ENCODE measurements around the gene EFNA1. TPM values are rescaled to one million over a fixed set of nuclear protein-coding genes. Genes with fewer than 3 reads are reported as not detected.

The EFNA1 gene
- total and polyA plus RNA-seq, 2 of the 13 experiments (the other 11 are each of a cell fraction or from before 2014, with no cell fraction given): 81.8 to 874 TPM

GRCh38 chr1:155139895-155140629 lies 12.4 kb downstream of the EFNA1 start, which contains the start of gene DPM3 (continued):
- TF ChIP-seq GLMP (CRISPR knock-in tag; IDR thresholded peaks at IDR 0.05; ENCODE audit: borderline replicate concordance): no peak
- peak; percentile 73 for TF ChIP-seq HDAC2 (CRISPR knock-in tag; IDR thresholded peaks at IDR 0.05)
- TF ChIP-seq ZNF292 (CRISPR knock-in tag; IDR thresholded peaks at IDR 0.05; ENCODE audit: borderline replicate concordance, low read depth): peak; percentile 32; the same call in 1 of the 2 replicates
- TF ChIP-seq, protein P1, sequence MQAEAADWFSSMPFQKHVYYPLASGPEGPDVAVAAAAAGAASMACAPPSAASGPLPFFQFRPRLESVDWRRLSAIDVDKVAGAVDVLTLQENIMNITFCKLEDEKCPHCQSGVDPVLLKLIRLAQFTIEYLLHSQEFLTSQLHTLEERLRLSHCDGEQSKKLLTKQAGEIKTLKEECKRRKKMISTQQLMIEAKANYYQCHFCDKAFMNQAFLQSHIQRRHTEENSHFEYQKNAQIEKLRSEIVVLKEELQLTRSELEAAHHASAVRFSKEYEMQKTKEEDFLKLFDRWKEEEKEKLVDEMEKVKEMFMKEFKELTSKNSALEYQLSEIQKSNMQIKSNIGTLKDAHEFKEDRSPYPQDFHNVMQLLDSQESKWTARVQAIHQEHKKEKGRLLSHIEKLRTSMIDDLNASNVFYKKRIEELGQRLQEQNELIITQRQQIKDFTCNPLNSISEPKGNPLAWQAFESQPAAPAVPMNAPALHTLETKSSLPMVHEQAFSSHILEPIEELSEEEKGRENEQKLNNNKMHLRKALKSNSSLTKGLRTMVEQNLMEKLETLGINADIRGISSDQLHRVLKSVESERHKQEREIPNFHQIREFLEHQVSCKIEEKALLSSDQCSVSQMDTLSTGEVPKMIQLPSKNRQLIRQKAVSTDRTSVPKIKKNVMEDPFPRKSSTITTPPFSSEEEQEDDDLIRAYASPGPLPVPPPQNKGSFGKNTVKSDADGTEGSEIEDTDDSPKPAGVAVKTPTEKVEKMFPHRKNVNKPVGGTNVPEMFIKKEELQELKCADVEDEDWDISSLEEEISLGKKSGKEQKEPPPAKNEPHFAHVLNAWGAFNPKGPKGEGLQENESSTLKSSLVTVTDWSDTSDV (CRISPR knock-in tag; IDR thresholded peaks at IDR 0.05): no peak
- TF ChIP-seq, protein P2, sequence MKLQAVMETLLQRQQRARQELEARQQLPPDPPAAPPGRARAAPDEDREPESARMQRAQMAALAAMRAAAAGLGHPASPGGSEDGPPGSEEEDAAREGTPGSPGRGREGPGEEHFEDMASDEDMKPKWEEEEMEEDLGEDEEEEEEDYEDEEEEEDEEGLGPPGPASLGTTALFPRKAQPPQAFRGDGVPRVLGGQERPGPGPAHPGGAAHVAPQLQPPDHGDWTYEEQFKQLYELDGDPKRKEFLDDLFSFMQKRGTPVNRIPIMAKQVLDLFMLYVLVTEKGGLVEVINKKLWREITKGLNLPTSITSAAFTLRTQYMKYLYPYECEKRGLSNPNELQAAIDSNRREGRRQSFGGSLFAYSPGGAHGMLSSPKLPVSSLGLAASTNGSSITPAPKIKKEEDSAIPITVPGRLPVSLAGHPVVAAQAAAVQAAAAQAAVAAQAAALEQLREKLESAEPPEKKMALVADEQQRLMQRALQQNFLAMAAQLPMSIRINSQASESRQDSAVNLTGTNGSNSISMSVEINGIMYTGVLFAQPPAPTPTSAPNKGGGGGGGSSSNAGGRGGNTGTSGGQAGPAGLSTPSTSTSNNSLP (IDR thresholded peaks at IDR 0.05; ENCODE audit: low read depth, low read length): no peak
- TF ChIP-seq, protein P3, sequence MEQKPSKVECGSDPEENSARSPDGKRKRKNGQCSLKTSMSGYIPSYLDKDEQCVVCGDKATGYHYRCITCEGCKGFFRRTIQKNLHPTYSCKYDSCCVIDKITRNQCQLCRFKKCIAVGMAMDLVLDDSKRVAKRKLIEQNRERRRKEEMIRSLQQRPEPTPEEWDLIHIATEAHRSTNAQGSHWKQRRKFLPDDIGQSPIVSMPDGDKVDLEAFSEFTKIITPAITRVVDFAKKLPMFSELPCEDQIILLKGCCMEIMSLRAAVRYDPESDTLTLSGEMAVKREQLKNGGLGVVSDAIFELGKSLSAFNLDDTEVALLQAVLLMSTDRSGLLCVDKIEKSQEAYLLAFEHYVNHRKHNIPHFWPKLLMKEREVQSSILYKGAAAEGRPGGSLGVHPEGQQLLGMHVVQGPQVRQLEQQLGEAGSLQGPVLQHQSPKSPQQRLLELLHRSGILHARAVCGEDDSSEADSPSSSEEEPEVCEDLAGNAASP (CRISPR knock-in tag; IDR thresholded peaks at IDR 0.05; ENCODE audit: borderline replicate concordance): no peak; the same call in 1 of the 2 replicates
- TF ChIP-seq HCFC1 (IDR thresholded peaks at IDR 0.05; ENCODE audit: low read depth, low read length): peak; percentile 94
- TF ChIP-seq ZNF136 (CRISPR knock-in tag; IDR thresholded peaks at IDR 0.05; ENCODE audit: low read depth): no peak
- no peak; the same call in 1 of the 2 replicates for TF ChIP-seq ZFP37 (CRISPR knock-in tag; IDR thresholded peaks at IDR 0.05; ENCODE audit: borderline replicate concordance)
- TF ChIP-seq ZFP90 (CRISPR knock-in tag; IDR thresholded peaks at IDR 0.05; ENCODE audit: borderline replicate concordance): no peak; the same call in 1 of the 2 replicates
- no peak for TF ChIP-seq ZNF746 (CRISPR knock-in tag; IDR thresholded peaks at IDR 0.05)
- no peak for TF ChIP-seq GRHL1 (CRISPR knock-in tag; conservative IDR thresholded peaks at IDR 0.05)
- TF ChIP-seq ZNF180 (CRISPR knock-in tag; IDR thresholded peaks at IDR 0.05; ENCODE audit: borderline replicate concordance, low read depth): no peak
- TF ChIP-seq ZNF256 (CRISPR knock-in tag; conservative IDR thresholded peaks at IDR 0.05): no peak
- peak; percentile 25; the same call in 1 of the 2 replicates for TF ChIP-seq MIXL1 (CRISPR knock-in tag; IDR thresholded peaks at IDR 0.05)
- no peak for TF ChIP-seq ZNF484 (CRISPR knock-in tag; IDR thresholded peaks at IDR 0.05; ENCODE audit: borderline replicate concordance, low read depth)
- TF ChIP-seq, protein P4, sequence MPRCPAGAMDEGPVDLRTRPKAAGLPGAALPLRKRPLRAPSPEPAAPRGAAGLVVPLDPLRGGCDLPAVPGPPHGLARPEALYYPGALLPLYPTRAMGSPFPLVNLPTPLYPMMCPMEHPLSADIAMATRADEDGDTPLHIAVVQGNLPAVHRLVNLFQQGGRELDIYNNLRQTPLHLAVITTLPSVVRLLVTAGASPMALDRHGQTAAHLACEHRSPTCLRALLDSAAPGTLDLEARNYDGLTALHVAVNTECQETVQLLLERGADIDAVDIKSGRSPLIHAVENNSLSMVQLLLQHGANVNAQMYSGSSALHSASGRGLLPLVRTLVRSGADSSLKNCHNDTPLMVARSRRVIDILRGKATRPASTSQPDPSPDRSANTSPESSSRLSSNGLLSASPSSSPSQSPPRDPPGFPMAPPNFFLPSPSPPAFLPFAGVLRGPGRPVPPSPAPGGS (CRISPR knock-in tag; IDR thresholded peaks at IDR 0.05): no peak
- TF ChIP-seq ZNF20 (CRISPR knock-in tag; IDR thresholded peaks at IDR 0.05): no peak

Data from HepG2 (cell line).